Suprapubic skin (tissue), 4 donors: Measurements from ENCODE around the gene CARD14. TPM values are rescaled to one million over a fixed set of nuclear protein-coding genes. Genes with fewer than 3 reads are reported as not detected.

Experiments used
- DNase-seq, 2 donors: peaks; one replicate each; pipeline ENCODE4 v3.0.0-alpha.2; 2019; ENCODE audit warnings: low spot score in 2 of 2
- H3K27ac ChIP-seq: fragments of 200-600 bp; sonication (generic); one replicate; pipeline ENCODE4 v1.5.1; 2019
- H3K27me3 ChIP-seq: fragments of 200-600 bp; sonication (generic); one replicate; pipeline ENCODE4 v1.5.1; 2019
- H3K36me3 ChIP-seq: fragments of 200-600 bp; sonication (generic); one replicate; pipeline ENCODE4 v1.5.1; 2019
- H3K4me1 ChIP-seq: fragments of 200-600 bp; sonication (generic); one replicate; pipeline ENCODE4 v1.5.1; 2019
- H3K4me3 ChIP-seq: fragments of 200-600 bp; sonication (generic); one replicate; pipeline ENCODE4 v1.5.1; 2019; ENCODE audit warnings: mild to moderate bottlenecking
- H3K9me3 ChIP-seq: fragments of 200-600 bp; sonication (generic); one replicate; pipeline ENCODE4 v1.5.1; 2019
- EP300 ChIP-seq: sonication (generic); formaldehyde crosslinking; IDR thresholded peaks from one replicate; pipeline ENCODE4 v1.6.1; 2017; ENCODE audit warnings: antibody characterized with exemption
- POLR2A ChIP-seq, 2 donors: fragments of 450-650 bp; IDR thresholded peaks; one replicate each; pipeline ENCODE4 v1.6.1; 2017; ENCODE audit warnings: antibody characterized with exemption in 2 of 2, mild to moderate bottlenecking in 2 of 2, moderate library complexity in 2 of 2
- POLR2AphosphoS5 ChIP-seq, 3 donors: sonication (generic); formaldehyde crosslinking; IDR thresholded peaks; one replicate each; pipeline ENCODE4 v1.6.1; 2017; ENCODE audit warnings: antibody characterized with exemption in 3 of 3
- whole genome bisulfite sequencing: methylation state at CpG from one replicate; pipeline ENCODE4 v1.1.5; 2018; 5-methylcytosine and 5-hydroxymethylcytosine counted together
- total RNA-seq, 4 donors: library from RNA; depleted of rRNA; stranded (reverse); fragments of >200 nt; gene quantifications; one replicate each; pipeline ENCODE4 v1.1.0, GENCODE V29; 2016
- TF ChIP-seq, protein P1 (sequence below), 2 donors: fragments of 200-600 bp in 1 of 2; fragments of 450-650 bp in 1 of 2; sonication (generic) in 1 of 2; IDR thresholded peaks; one replicate each; pipeline ENCODE4 v1.5.1; 2016 to 2019; ENCODE audit warnings: antibody characterized with exemption in 2 of 2, mild to moderate bottlenecking in 1 of 2, moderate library complexity in 1 of 2

CARD14 gene
- total RNA-seq, 4 donors from 2014 or later = 32.1 to 92.5 (median 45.3) TPM

DNA sequence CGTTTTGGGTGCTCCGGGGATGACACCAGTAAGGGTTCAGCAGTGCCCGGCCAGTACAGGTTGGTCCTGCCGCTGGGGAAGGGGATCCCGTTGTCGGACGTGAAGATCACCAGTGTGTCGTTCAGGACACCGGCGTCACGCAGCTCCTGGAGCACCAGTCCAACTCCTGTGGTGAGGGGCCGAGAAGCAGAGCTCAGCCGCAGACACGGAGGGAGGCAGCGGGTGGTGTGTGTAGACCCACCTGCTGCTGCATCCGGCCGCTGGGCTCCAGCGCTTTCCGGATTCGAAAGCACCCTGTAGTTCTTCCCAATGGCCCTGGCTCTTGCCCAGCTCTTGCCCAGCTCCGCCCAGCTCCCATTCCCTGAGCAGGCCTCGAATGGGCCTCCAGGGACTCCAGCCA lies 42.3 kb downstream of the CARD14 start:
- no CpG with 5 or more reads among the region's 22 CpGs for WGBS
- Histone ChIP-seq H3K4me1 (no peaks in the 10 kb centered on the region), H3K27ac (no peak overlapping the region), H3K36me3 (peaks cover 93% of the 10 kb centered on the region), H3K27me3 (no peaks in the 10 kb centered on the region), H3K4me3 (no peak overlapping the region), H3K9me3 (no peaks in the 10 kb centered on the region)
- TF ChIP-seq, protein P1, sequence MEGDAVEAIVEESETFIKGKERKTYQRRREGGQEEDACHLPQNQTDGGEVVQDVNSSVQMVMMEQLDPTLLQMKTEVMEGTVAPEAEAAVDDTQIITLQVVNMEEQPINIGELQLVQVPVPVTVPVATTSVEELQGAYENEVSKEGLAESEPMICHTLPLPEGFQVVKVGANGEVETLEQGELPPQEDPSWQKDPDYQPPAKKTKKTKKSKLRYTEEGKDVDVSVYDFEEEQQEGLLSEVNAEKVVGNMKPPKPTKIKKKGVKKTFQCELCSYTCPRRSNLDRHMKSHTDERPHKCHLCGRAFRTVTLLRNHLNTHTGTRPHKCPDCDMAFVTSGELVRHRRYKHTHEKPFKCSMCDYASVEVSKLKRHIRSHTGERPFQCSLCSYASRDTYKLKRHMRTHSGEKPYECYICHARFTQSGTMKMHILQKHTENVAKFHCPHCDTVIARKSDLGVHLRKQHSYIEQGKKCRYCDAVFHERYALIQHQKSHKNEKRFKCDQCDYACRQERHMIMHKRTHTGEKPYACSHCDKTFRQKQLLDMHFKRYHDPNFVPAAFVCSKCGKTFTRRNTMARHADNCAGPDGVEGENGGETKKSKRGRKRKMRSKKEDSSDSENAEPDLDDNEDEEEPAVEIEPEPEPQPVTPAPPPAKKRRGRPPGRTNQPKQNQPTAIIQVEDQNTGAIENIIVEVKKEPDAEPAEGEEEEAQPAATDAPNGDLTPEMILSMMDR (IDR thresholded peaks at IDR 0.05) = no peak
- TF ChIP-seq POLR2AphosphoS5 (IDR thresholded peaks at IDR 0.05) = no peak
- no peak for TF ChIP-seq EP300
- no peak for TF ChIP-seq POLR2A (IDR thresholded peaks at IDR 0.05)
- no peak for DNase-seq

DNA sequence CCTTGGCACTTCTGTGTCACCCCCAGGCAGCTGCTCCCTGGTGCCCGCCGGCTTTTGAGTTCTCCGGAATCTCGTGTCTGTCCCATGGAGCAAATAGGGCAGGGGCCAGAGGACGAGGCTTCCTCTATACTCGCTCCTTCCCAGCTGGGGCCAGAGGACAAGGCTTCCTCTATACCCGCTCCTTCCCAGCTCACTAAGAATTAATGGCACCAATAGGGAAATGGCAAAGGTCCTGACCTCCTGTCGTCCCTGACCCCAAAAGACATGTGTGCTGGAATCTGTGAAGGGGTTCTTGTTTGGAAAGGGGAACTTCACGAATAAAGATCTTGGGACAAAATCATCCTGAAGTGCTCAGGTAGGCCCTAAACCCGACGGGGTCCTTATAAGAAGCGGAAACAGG lies 42.7 kb downstream of the CARD14 start:
- TF ChIP-seq EP300 (no peak), POLR2AphosphoS5 (IDR thresholded peaks at IDR 0.05) (no peak), POLR2A (IDR thresholded peaks at IDR 0.05) (no peak)
- TF ChIP-seq, protein P1 (IDR thresholded peaks at IDR 0.05) = no peak
- Histone ChIP-seq H3K27me3 (no peaks in the 10 kb centered on the region), H3K4me1 (no peaks in the 10 kb centered on the region), H3K9me3 (no peaks in the 10 kb centered on the region), H3K36me3 (peaks cover 92% of the 10 kb centered on the region), H3K27ac (no peak overlapping the region), H3K4me3 (no peak overlapping the region)
- no peak for DNase-seq
- WGBS = 85% methylated on average over 8 of the region's 12 CpGs

DNA sequence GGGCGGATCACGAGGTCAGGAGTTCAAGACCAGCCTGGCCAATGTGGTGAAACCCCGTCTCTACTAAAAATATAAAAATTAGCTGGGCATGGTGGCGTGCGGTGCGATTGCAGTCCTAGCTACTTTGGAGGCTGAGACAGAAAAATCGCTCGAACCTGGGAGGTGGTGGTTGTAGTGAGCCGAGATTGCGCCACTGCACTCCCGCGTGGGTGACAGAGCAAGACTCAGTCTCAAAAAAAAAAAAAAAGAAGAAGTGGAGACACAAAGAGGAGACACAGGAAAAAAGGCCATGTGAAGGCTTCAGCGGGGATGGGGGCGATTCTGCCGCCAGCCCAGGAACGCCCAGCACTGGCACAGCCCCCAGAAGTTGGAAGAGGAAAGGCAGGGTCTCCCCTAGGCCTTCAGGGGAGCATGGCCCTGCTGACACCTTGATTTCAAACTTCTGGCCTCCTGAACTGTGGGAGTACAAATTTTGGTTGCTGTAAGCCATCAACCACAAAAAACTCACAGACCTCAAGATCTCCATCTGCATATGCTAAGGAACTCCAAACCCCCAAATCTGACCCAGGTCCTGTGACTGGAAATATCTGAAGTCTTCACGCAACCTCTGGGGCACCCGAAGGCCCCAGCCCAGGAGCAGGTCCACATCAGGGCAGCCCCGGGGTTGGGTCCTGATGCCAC lies 43.3 kb downstream of the CARD14 start:
- WGBS = 82% methylated on average over 16 of the region's 19 CpGs
- H3K4me3 ChIP-seq = no peak overlapping the region
- no peak overlapping the region for H3K27ac ChIP-seq
- no peaks in the 10 kb centered on the region for H3K9me3 ChIP-seq
- peaks cover 2% of the 10 kb centered on the region for H3K4me1 ChIP-seq
- peaks cover 90% of the 10 kb centered on the region for H3K36me3 ChIP-seq
- DNase-seq = no peak
- no peaks in the 10 kb centered on the region for H3K27me3 ChIP-seq
- TF ChIP-seq POLR2AphosphoS5 (IDR thresholded peaks at IDR 0.05) = no peak
- no peak for TF ChIP-seq EP300
- TF ChIP-seq POLR2A (IDR thresholded peaks at IDR 0.05) = no peak
- TF ChIP-seq, protein P1 (IDR thresholded peaks at IDR 0.05) = no peak

DNA sequence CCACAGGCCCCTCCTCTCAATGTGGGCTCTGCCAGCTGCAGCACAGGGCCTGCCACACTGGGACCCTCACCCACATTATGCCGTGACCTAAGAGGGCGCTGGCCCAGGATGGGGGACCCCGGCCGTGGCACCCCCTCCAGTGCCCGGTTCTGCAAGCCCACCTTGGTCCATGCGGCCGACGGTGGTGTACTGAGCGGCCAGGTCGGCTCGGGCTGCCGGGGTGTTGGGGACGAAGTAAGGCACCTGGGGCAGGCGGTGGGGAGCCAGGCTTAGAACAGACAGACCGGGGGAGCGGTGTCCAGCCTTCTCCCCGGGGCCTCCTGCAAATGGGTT lies 43.8 kb downstream of the CARD14 start:
- H3K9me3 ChIP-seq = no peaks in the 10 kb centered on the region
- no peaks in the 10 kb centered on the region for H3K27me3 ChIP-seq
- DNase-seq = no peak
- no peak overlapping the region for H3K4me3 ChIP-seq
- no peak for TF ChIP-seq EP300
- TF ChIP-seq POLR2AphosphoS5 (IDR thresholded peaks at IDR 0.05) = no peak
- no peak for TF ChIP-seq POLR2A (IDR thresholded peaks at IDR 0.05)
- TF ChIP-seq, protein P1 (IDR thresholded peaks at IDR 0.05) = no peak
- peaks cover 85% of the 10 kb centered on the region for H3K36me3 ChIP-seq
- H3K4me1 ChIP-seq = peaks cover 7% of the 10 kb centered on the region
- H3K27ac ChIP-seq = no peak overlapping the region
- WGBS = 96% methylated on average over 7 of the region's 17 CpGs

DNA sequence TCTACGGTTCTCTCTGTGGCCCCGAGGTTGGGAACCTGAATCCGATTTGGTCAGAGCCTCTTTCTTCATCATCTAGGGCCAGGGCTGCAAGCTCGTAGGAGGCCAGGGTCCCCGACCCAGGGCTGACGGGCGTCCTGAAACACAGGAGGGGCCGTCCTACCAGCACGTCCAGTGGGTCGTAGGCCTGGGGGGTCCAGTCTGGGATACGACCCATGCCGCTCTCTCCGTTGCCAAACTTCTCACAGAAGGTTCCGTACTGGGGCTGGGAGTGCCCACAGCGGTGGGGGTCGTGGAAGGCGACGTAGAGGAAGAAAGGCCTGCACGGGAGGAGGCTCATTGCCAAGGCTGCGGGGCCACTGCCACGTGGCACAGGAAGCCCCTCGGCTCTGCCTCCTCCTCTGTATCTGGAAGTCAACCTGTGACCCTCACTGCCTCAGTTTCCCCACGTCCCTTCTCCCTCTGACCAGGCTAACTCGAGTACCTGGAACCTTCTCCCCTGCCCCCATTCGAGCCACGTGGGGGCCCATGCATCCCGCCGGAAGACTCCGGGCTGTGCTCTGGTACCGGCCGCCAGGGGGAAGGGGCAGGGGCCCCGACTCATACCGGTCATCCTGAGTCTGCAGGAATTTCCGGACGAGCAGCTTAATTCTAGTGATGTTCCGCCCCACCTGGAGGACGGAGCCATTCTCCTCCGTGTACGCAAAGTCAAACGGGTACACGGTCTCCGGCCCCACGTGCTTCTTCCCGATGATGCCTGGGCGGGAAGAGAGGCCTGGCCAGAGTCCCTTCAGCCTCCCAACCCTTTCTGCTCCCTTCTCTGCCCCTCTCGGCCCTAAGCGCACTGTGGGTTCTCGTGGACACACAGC lies 44.4 kb downstream of the CARD14 start:
- no peaks in the 10 kb centered on the region for H3K27me3 ChIP-seq
- H3K9me3 ChIP-seq = no peaks in the 10 kb centered on the region
- peaks cover 12% of the 10 kb centered on the region for H3K4me1 ChIP-seq
- DNase-seq = no peak
- no peak overlapping the region for H3K4me3 ChIP-seq
- TF ChIP-seq, protein P1 (IDR thresholded peaks at IDR 0.05) = no peak
- TF ChIP-seq EP300 (no peak), POLR2A (IDR thresholded peaks at IDR 0.05) (no peak), POLR2AphosphoS5 (IDR thresholded peaks at IDR 0.05) (no peak)
- peaks cover 79% of the 10 kb centered on the region for H3K36me3 ChIP-seq
- WGBS = 91% methylated on average over 39 of the region's 48 CpGs
- H3K27ac ChIP-seq = no peak overlapping the region
